Measurements from ENCODE around the gene FAM240A.
"Not testable (repeated sequence)": the region's sequence is repeated elsewhere in the genome, so short reads cannot be mapped to it uniquely, and the experiment has no call there.

The FAM240A gene

GRCh38 chr3:46576879-46577278 is 35.4 kb upstream of the FAM240A start:
- Histone ChIP-seq H3K27me3 (ENCODE audit: control insufficient read depth in 1 of 2, insufficient read depth in 2 of 2, low read length in 2 of 2) (peaks cover 9 to 25% of the 10 kb centered on the region in 2 donors), H3K4me1 (ENCODE audit: insufficient read depth, low read length) (no peaks in the 10 kb centered on the region), H3K9ac (ENCODE audit: low read length) (no peak overlapping the region), H3K27ac (ENCODE audit: low read depth, low read length) (no peak overlapping the region), H3K4me3 (ENCODE audit: low read depth in 1 of 2, low read length in 2 of 2) (no peak overlapping the region), H3K9me3 (ENCODE audit: low read length) (no peaks in the 10 kb centered on the region), H3K36me3 (ENCODE audit: insufficient read depth, low read length) (no peaks in the 10 kb centered on the region)

- not testable (repeated sequence) for H3K36me3 ChIP-seq (ENCODE audit: insufficient read depth, low read length); H3K9me3 ChIP-seq (ENCODE audit: low read length); H3K9ac ChIP-seq (ENCODE audit: low read length); H3K4me3 ChIP-seq (ENCODE audit: low read depth in 1 of 2, low read length in 2 of 2); H3K4me1 ChIP-seq (ENCODE audit: insufficient read depth, low read length); H3K27ac ChIP-seq (ENCODE audit: low read depth, low read length)
- H3K27me3 ChIP-seq (ENCODE audit: control insufficient read depth in 1 of 2, insufficient read depth in 2 of 2, low read length in 2 of 2), result peaks cover 9 to 25% of the 10 kb centered on the region in 2 donors
Measured at GRCh38 chr3:46577580-46578249, 34.6 kb upstream of the FAM240A start.

- Histone ChIP-seq H3K27ac (ENCODE audit: low read depth, low read length) (no peak overlapping the region), H3K9ac (ENCODE audit: low read length) (no peak overlapping the region), H3K4me1 (ENCODE audit: insufficient read depth, low read length) (no peaks in the 10 kb centered on the region)
Measured at GRCh38 chr3:46578973-46579755, 33.2 kb upstream of the FAM240A start.

GRCh38 chr3:46579756-46580286 is 32.5 kb upstream of the FAM240A start:
- Histone ChIP-seq H3K9ac (ENCODE audit: low read length) (no peak overlapping the region), H3K27ac (ENCODE audit: low read depth, low read length) (no peak overlapping the region)

More at GRCh38 chr3:46578973-46579755, 33.2 kb upstream of the FAM240A start:
- Histone ChIP-seq H3K9me3 (ENCODE audit: low read length) (no peaks in the 10 kb centered on the region), H3K27me3 (ENCODE audit: control insufficient read depth in 1 of 2, insufficient read depth in 2 of 2, low read length in 2 of 2) (peaks cover 9 to 25% of the 10 kb centered on the region in 2 donors), H3K4me3 (ENCODE audit: low read depth in 1 of 2, low read length in 2 of 2) (no peak overlapping the region), H3K36me3 (ENCODE audit: insufficient read depth, low read length) (no peaks in the 10 kb centered on the region)

GRCh38 chr3:46580675-46581074 is 31.6 kb upstream of the FAM240A start:
- Histone ChIP-seq H3K9ac (ENCODE audit: low read length) (no peak overlapping the region), H3K27ac (ENCODE audit: low read depth, low read length) (no peak overlapping the region), H3K27me3 (ENCODE audit: control insufficient read depth in 1 of 2, insufficient read depth in 2 of 2, low read length in 2 of 2) (peaks cover 3 to 15% of the 10 kb centered on the region in 2 donors), H3K9me3 (ENCODE audit: low read length) (no peaks in the 10 kb centered on the region), H3K4me3 (ENCODE audit: low read depth in 1 of 2, low read length in 2 of 2) (no peak overlapping the region), H3K36me3 (ENCODE audit: insufficient read depth, low read length) (no peaks in the 10 kb centered on the region), H3K4me1 (ENCODE audit: insufficient read depth, low read length) (no peaks in the 10 kb centered on the region)

More at GRCh38 chr3:46579756-46580286, 32.5 kb upstream of the FAM240A start:
- Histone ChIP-seq H3K4me3 (ENCODE audit: low read depth in 1 of 2, low read length in 2 of 2) (no peak overlapping the region), H3K27me3 (ENCODE audit: control insufficient read depth in 1 of 2, insufficient read depth in 2 of 2, low read length in 2 of 2) (peaks cover 9 to 24% of the 10 kb centered on the region in 2 donors), H3K4me1 (ENCODE audit: insufficient read depth, low read length) (no peaks in the 10 kb centered on the region), H3K36me3 (ENCODE audit: insufficient read depth, low read length) (no peaks in the 10 kb centered on the region), H3K9me3 (ENCODE audit: low read length) (no peaks in the 10 kb centered on the region)

- H3K36me3 ChIP-seq (ENCODE audit: insufficient read depth, low read length), result no peaks in the 10 kb centered on the region
Measured at GRCh38 chr3:46584598-46585467, 27.5 kb upstream of the FAM240A start.

GRCh38 chr3:46585799-46586693 is 26.3 kb upstream of the FAM240A start:
- Histone ChIP-seq H3K9ac (ENCODE audit: low read length) (no peak overlapping the region), H3K4me1 (ENCODE audit: insufficient read depth, low read length) (no peaks in the 10 kb centered on the region), H3K27ac (ENCODE audit: low read depth, low read length) (no peak overlapping the region), H3K27me3 (ENCODE audit: control insufficient read depth in 1 of 2, insufficient read depth in 2 of 2, low read length in 2 of 2) (no peaks in the 10 kb centered on the region), H3K36me3 (ENCODE audit: insufficient read depth, low read length) (no peaks in the 10 kb centered on the region), H3K9me3 (ENCODE audit: low read length) (no peaks in the 10 kb centered on the region), H3K4me3 (ENCODE audit: low read depth in 1 of 2, low read length in 2 of 2) (no peak overlapping the region)

More at GRCh38 chr3:46584598-46585467, 27.5 kb upstream of the FAM240A start:
- H3K4me3 ChIP-seq (ENCODE audit: low read depth in 1 of 2, low read length in 2 of 2), result no peak overlapping the region
- H3K27me3 ChIP-seq (ENCODE audit: control insufficient read depth in 1 of 2, insufficient read depth in 2 of 2, low read length in 2 of 2), result no peaks in the 10 kb centered on the region
- H3K9me3 ChIP-seq (ENCODE audit: low read length), result no peaks in the 10 kb centered on the region
- H3K4me1 ChIP-seq (ENCODE audit: insufficient read depth, low read length), result no peaks in the 10 kb centered on the region
- no peak overlapping the region for H3K27ac ChIP-seq (ENCODE audit: low read depth, low read length)
- H3K9ac ChIP-seq (ENCODE audit: low read length), result no peak overlapping the region

GRCh38 chr3:46586738-46587246 is 25.5 kb upstream of the FAM240A start:
- Histone ChIP-seq H3K36me3 (ENCODE audit: insufficient read depth, low read length) (no peaks in the 10 kb centered on the region), H3K27ac (ENCODE audit: low read depth, low read length) (no peak overlapping the region), H3K9me3 (ENCODE audit: low read length) (no peaks in the 10 kb centered on the region), H3K4me1 (ENCODE audit: insufficient read depth, low read length) (no peaks in the 10 kb centered on the region), H3K27me3 (ENCODE audit: control insufficient read depth in 1 of 2, insufficient read depth in 2 of 2, low read length in 2 of 2) (no peaks in the 10 kb centered on the region), H3K4me3 (ENCODE audit: low read depth in 1 of 2, low read length in 2 of 2) (no peak overlapping the region), H3K9ac (ENCODE audit: low read length) (no peak overlapping the region)

- H3K9me3 ChIP-seq (ENCODE audit: low read length), result not testable (repeated sequence)
Measured at GRCh38 chr3:46587268-46587667, 25.1 kb upstream of the FAM240A start.

GRCh38 chr3:46593274-46593862 is 19.0 kb upstream of the FAM240A start:
- Histone ChIP-seq H3K9me3 (ENCODE audit: low read length) (no peaks in the 10 kb centered on the region), H3K36me3 (ENCODE audit: insufficient read depth, low read length) (no peaks in the 10 kb centered on the region), H3K9ac (ENCODE audit: low read length) (no peak overlapping the region), H3K4me1 (ENCODE audit: insufficient read depth, low read length) (no peaks in the 10 kb centered on the region), H3K27ac (ENCODE audit: low read depth, low read length) (no peak overlapping the region), H3K27me3 (ENCODE audit: control insufficient read depth in 1 of 2, insufficient read depth in 2 of 2, low read length in 2 of 2) (no peaks in the 10 kb centered on the region), H3K4me3 (ENCODE audit: low read depth in 1 of 2, low read length in 2 of 2) (no peak overlapping the region)

More at GRCh38 chr3:46587268-46587667, 25.1 kb upstream of the FAM240A start:
- not testable (repeated sequence) for H3K27me3 ChIP-seq (ENCODE audit: control insufficient read depth in 1 of 2, insufficient read depth in 2 of 2, low read length in 2 of 2); H3K9ac ChIP-seq (ENCODE audit: low read length); H3K36me3 ChIP-seq (ENCODE audit: insufficient read depth, low read length); H3K4me1 ChIP-seq (ENCODE audit: insufficient read depth, low read length); H3K4me3 ChIP-seq (ENCODE audit: low read depth in 1 of 2, low read length in 2 of 2); H3K27ac ChIP-seq (ENCODE audit: low read depth, low read length)

All from muscle layer of colon (tissue), 2 donors.